Left renal cortex interstitium (tissue), 4 donors: ENCODE measurements around the gene ANKRD40. TPM values are rescaled to one million over a fixed set of nuclear protein-coding genes. Genes with fewer than 3 reads are reported as not detected.

Experiments used
- DNase-seq, 4 donors: peaks; one replicate each; pipeline ENCODE4 v3.0.0-alpha.2; 2013; ENCODE audit warnings: low read depth in 4 of 4, low spot score in 2 of 4, missing footprints in 1 of 4
- polyA plus RNA-seq, 4 donors: library from polyadenylated mRNA; unstranded; fragments of 120-200 nt; gene quantifications; one replicate each; pipeline ENCODE4 v1.2.1, GENCODE V29; 2013; ENCODE audit not compliant: insufficient read length in 4 of 4

ANKRD40 gene
- polyA plus RNA-seq, 4 donors = 42.1 to 45.4 (median 44.7) TPM

- no peak for DNase-seq
Measured at GRCh38 chr17:50672831-50673551, 34.7 kb downstream of the ANKRD40 start.

GRCh38 chr17:50672071-50672470 lies 35.6 kb downstream of the ANKRD40 start:
- no peak for DNase-seq

GRCh38 chr17:50668838-50669581 lies 38.7 kb downstream of the ANKRD40 start:
- no peak for DNase-seq

GRCh38 chr17:50668025-50668837 lies 39.5 kb downstream of the ANKRD40 start:
- DNase-seq = no peak

GRCh38 chr17:50667259-50668024 lies 40.3 kb downstream of the ANKRD40 start:
- no peak for DNase-seq

GRCh38 chr17:50666316-50666715 lies 41.4 kb downstream of the ANKRD40 start:
- no peak for DNase-seq

GRCh38 chr17:50665838-50666237 lies 41.9 kb downstream of the ANKRD40 start:
- no peak for DNase-seq

- DNase-seq = no peak
Measured at GRCh38 chr17:50664788-50665458, 42.8 kb downstream of the ANKRD40 start.

- DNase-seq = no peak
Measured at GRCh38 chr17:50663812-50664374, 43.8 kb downstream of the ANKRD40 start.

- no peak for DNase-seq
Measured at GRCh38 chr17:50662632-50663225, 45.0 kb downstream of the ANKRD40 start.

- DNase-seq = no peak
Measured at GRCh38 chr17:50661795-50662391, 45.8 kb downstream of the ANKRD40 start.

GRCh38 chr17:50661348-50661747 lies 46.4 kb downstream of the ANKRD40 start:
- DNase-seq = no peak

GRCh38 chr17:50660887-50661345 lies 46.8 kb downstream of the ANKRD40 start:
- no peak for DNase-seq

GRCh38 chr17:50660042-50660886 lies 47.5 kb downstream of the ANKRD40 start:
- no peak for DNase-seq

GRCh38 chr17:50659179-50659578 lies 48.5 kb downstream of the ANKRD40 start:
- no peak for DNase-seq

- DNase-seq = no peak
Measured at GRCh38 chr17:50658616-50659015, 49.1 kb downstream of the ANKRD40 start.

- no peak for DNase-seq
Measured at GRCh38 chr17:50657627-50658026, 50.1 kb downstream of the ANKRD40 start.

GRCh38 chr17:50657054-50657453 lies 50.7 kb downstream of the ANKRD40 start:
- no peak for DNase-seq
